Astrocyte of the spinal cord (primary cell): ENCODE results near the gene NCBP2L.

Source experiments
- DNase-seq: peaks from one replicate; pipeline ENCODE4 v3.0.0; 2011; ENCODE audit warnings: low read depth, low spot score
- H3K4me3 ChIP-seq: 2 replicates; pipeline ENCODE4 v1.5.1; 2011; ENCODE audit warnings: low read depth, mild to moderate bottlenecking, low read length, moderate library complexity
- CTCF ChIP-seq: IDR thresholded peaks from 2 replicates; pipeline ENCODE4 v1.5.1; 2012; ENCODE audit warnings: low read depth, mild to moderate bottlenecking, low read length, inconsistent platforms
- in situ Hi-C: cut with HindIII; loops from 2 replicates; pipeline ENCODE4 v1.10.0; 2017; ENCODE audit warnings: low sequenced_read_pairs

The NCBP2L gene

GRCh38 chrX:107773206-107773605 lies 4.3 kb upstream of the NCBP2L start:
- TF ChIP-seq CTCF = no peak
- in situ Hi-C loops = no loop called here
- no peak for DNase-seq
- no peak overlapping the region for H3K4me3 ChIP-seq

DNA sequence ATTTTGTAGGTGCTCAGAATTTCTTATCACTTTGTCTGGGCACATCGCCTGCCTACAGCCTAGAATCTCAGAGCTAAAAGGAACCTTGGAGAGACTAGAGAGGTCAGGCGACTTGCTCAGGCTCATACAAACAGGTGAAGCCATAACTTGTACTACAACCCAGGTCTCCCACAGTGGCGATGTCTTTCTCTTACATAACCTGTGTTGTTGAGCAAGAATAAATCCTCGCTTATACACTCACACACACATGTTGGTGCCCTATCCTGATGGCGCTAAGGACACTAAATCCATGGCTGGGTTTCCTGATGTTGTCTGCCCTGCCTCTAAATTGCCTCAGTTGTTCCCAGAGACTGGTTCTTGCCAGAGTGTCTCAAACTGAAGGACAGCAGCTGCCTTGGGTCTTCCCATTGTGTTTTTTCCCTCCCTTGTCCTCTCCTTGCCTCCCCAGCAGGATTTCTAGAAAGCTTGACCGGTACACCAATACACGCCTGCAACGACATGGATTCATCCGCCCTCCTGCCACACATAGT lies 3.6 kb upstream of the NCBP2L start:
- no peak for TF ChIP-seq CTCF
- no peak for DNase-seq
- no peak overlapping the region for H3K4me3 ChIP-seq
- in situ Hi-C loops = no loop called here

- in situ Hi-C loops = no loop called here
- TF ChIP-seq CTCF = peak; percentile 11
Measured at GRCh38 chrX:107775000-107775733, 2.4 kb upstream of the NCBP2L start.

GRCh38 chrX:107775734-107776511 lies 1.6 kb upstream of the NCBP2L start, which contains the start of gene TSC22D3:
TSC22D3 (minus strand) TSS chrX:107775787; CDS start chrX:107775419, 368 bp downstream.
- no peak for TF ChIP-seq CTCF
- in situ Hi-C loops = no loop called here
- DNase-seq = peak; percentile 67
- peak within 1 kb of the TSS; percentile 46 for H3K4me3 ChIP-seq

More at GRCh38 chrX:107775000-107775733, 2.4 kb upstream of the NCBP2L start:
- DNase-seq = no peak
- peak overlapping the region; percentile 46 for H3K4me3 ChIP-seq

GRCh38 chrX:107776649-107777535 lies 641 bp upstream of the NCBP2L start:
- peak overlapping the region; percentile 46 for H3K4me3 ChIP-seq
- in situ Hi-C loops = no loop called here
- peak; percentile 68 for TF ChIP-seq CTCF
- DNase-seq = peak; percentile 89

- DNase-seq = no peak
- TF ChIP-seq CTCF = no peak
- H3K4me3 ChIP-seq = no peak overlapping the region
- in situ Hi-C loops = no loop called here
Measured at GRCh38 chrX:107780525-107780924, 3.0 kb downstream of the NCBP2L start.
